GM18499 (cell line): Measurements from ENCODE around the gene CHRNA5.

ENCODE experiments used
- ATAC-seq: cut with Tn5 transposase; IDR thresholded peaks from one replicate; pipeline ENCODE4 v1.9.1; 2021; ENCODE audit warnings: moderate number of reproducible peaks; ENCODE audit not compliant: insufficient read depth, unreplicated experiment

CHRNA5 gene

GRCh38 chr15:78619022-78619950 is 54.0 kb downstream of the CHRNA5 start:
- no peak for ATAC-seq

- no peak for ATAC-seq
These were observed 54.8 kb downstream of the CHRNA5 start for GRCh38 chr15:78620021-78620526.

GRCh38 chr15:78620527-78621421 is 55.5 kb downstream of the CHRNA5 start, which contains the start of gene CHRNA3:
CHRNA3 (minus strand) TSS chr15:78620996; CDS start chr15:78620794, 202 bp downstream.
- ATAC-seq, result no peak

- ATAC-seq, result no peak
These were observed 56.6 kb downstream of the CHRNA5 start for GRCh38 chr15:78621810-78622402.

- ATAC-seq, result no peak
These were observed 58.6 kb downstream of the CHRNA5 start for GRCh38 chr15:78623786-78624497.

- ATAC-seq, result no peak
These were observed 59.6 kb downstream of the CHRNA5 start for GRCh38 chr15:78624651-78625590.

- no peak for ATAC-seq
These were observed 60.4 kb downstream of the CHRNA5 start for GRCh38 chr15:78625606-78626280.

GRCh38 chr15:78626381-78626995 is 61.2 kb downstream of the CHRNA5 start:
- no peak for ATAC-seq

- no peak for ATAC-seq
These were observed 62.0 kb downstream of the CHRNA5 start for GRCh38 chr15:78627348-78627747.

GRCh38 chr15:78628227-78628626 is 62.9 kb downstream of the CHRNA5 start:
- no peak for ATAC-seq

- ATAC-seq, result no peak
These were observed 63.9 kb downstream of the CHRNA5 start for GRCh38 chr15:78629031-78629715.

GRCh38 chr15:78629716-78630065 is 64.4 kb downstream of the CHRNA5 start:
- no peak for ATAC-seq

GRCh38 chr15:78630886-78631633 is 65.7 kb downstream of the CHRNA5 start:
- ATAC-seq, result no peak

GRCh38 chr15:78633348-78633747 is 68.0 kb downstream of the CHRNA5 start:
- ATAC-seq, result no peak

- ATAC-seq, result no peak
These were observed 69.2 kb downstream of the CHRNA5 start for GRCh38 chr15:78634210-78635145.
